H1 (cell line): ENCODE data around the gene IL26. TPM values are rescaled to one million over a fixed set of nuclear protein-coding genes. Genes with fewer than 3 reads are reported as not detected.

ENCODE experiments used
- CHD1 ChIP-seq: IDR thresholded peaks from 2 replicates; pipeline ENCODE4 v1.6.1; 2012; ENCODE audit warnings: low read depth, low read length, improper control_type of control experiment
- FOSL1 ChIP-seq: IDR thresholded peaks from 2 replicates; pipeline ENCODE4 v1.6.1; 2011; ENCODE audit warnings: mild to moderate bottlenecking, low read depth, low read length, moderate library complexity; ENCODE audit not compliant: insufficient read depth
- JUN ChIP-seq: IDR thresholded peaks from 2 replicates; pipeline ENCODE4 v1.6.1; 2011; ENCODE audit warnings: low read depth, mild to moderate bottlenecking, improper control_type of control experiment, low read length
- NANOG ChIP-seq: IDR thresholded peaks from 2 replicates; pipeline ENCODE4 v1.6.1; 2011; ENCODE audit warnings: low read length, low read depth, mild to moderate bottlenecking, inconsistent platforms; ENCODE audit not compliant: insufficient read depth, poor library complexity, severe bottlenecking
- NRF1 ChIP-seq: IDR thresholded peaks from 2 replicates; pipeline ENCODE4 v1.6.1; 2011; ENCODE audit warnings: mild to moderate bottlenecking, low read depth, low read length, improper control_type of control experiment
- PHF8 ChIP-seq: fragments of 200-600 bp; sonication (generic); conservative IDR thresholded peaks from 2 replicates; pipeline ENCODE4 v1.7.1; 2012; ENCODE audit warnings: low read depth, mild to moderate bottlenecking, inconsistent platforms, low read length, moderate library complexity
- SP2 ChIP-seq: IDR thresholded peaks from 2 replicates; pipeline ENCODE4 v1.6.1; 2012; ENCODE audit warnings: mild to moderate bottlenecking, low read length, inconsistent platforms
- TBP ChIP-seq: IDR thresholded peaks from 2 replicates; pipeline ENCODE4 v1.6.1; 2011; ENCODE audit warnings: low read depth, low read length, improper control_type of control experiment
- ZNF274 ChIP-seq: IDR thresholded peaks from 2 replicates; pipeline ENCODE4 v1.7.0; 2012; ENCODE audit warnings: low read length, borderline replicate concordance; ENCODE audit errors: extremely low read depth
- polyA plus RNA-seq, 7 experiments: library from polyadenylated mRNA; depleted of rRNA in 3 of 7; stranded (reverse) in 5 of 7; unstranded in 2 of 7; fragments of >200 nt in 5 of 7; fragments of 200-250 nt in 2 of 7; gene quantifications; 1 replicate in 5 of 7; 2 replicates in 1 of 7; 4 replicates in 1 of 7; pipeline versions ENCODE4 v1.2.1 to v1.2.3, GENCODE V29; 2011 to 2013; ENCODE audit warnings: missing spikeins in 2 of 7, mixed read lengths in 2 of 7
- total RNA-seq: library from RNA; stranded (reverse); fragmentation: NEBNext Ultra II Directional; extraction: Animal tissue kit (Norgen Biotek cat#: 25700); gene quantifications from 2 replicates; pipeline ENCODE4 v1.2.1, GENCODE V29; 2021
- TF ChIP-seq, protein P1 (sequence below): fragments of 300-600 bp; sonication (generic); IDR thresholded peaks from 2 replicates; pipeline ENCODE4 v1.7.1; 2012; ENCODE audit warnings: low read length, moderate library complexity, mild to moderate bottlenecking, inconsistent platforms; ENCODE audit not compliant: insufficient replicate concordance

The IL26 gene
- total and polyA plus RNA-seq, 2 of the 8 experiments (the other 6 are each of a cell fraction or from before 2014, with no cell fraction given): not detected

DNA sequence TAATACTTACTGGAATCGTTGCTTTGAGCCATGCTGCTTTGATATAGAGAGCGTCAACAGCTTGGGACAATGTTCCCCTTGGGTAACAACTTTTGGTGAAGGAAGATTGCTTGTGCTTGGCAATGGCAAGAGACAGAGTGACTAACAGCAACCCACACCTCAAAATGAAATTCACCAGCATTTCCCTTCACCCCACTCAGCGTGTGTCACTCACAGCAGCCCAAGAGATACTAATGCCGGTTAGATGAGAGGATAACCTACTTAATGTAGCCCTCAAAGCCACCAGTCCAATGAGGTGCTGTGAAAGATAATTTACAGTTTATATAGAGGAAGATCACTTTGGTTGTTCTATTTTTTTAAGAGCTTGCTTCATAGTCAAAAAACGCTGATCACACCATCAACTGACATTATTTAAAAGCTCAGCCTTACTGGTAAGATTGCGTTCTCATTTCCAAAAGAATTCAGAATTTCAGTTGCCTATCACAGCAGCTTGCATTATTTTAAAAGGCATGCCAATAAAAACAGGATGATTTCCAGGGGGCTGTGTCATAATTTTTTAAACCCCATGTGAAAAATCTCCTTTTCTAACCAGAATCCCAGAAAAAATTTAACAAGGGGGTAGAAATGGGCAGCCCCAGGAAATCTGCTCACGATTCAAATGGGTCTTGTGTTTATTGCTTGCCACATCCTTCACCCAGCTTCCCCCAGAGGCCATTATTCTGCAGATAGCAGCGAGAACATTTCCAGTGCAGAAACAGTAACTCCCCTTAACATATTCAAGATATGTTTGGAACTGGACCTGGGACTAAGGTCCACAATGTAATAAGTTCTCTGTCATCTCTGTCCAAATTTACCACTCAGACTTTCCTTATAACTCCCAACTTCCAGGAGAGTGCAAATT, at the start of gene IL26 (continued):
- TF ChIP-seq ZNF274: no peak
- no peak for TF ChIP-seq TBP
- TF ChIP-seq PHF8: no peak
- no peak for TF ChIP-seq NANOG
- TF ChIP-seq CHD1: no peak
- TF ChIP-seq NRF1: no peak
- TF ChIP-seq JUN: no peak
- TF ChIP-seq SP2: no peak
- TF ChIP-seq FOSL1: no peak
- TF ChIP-seq, protein P1, sequence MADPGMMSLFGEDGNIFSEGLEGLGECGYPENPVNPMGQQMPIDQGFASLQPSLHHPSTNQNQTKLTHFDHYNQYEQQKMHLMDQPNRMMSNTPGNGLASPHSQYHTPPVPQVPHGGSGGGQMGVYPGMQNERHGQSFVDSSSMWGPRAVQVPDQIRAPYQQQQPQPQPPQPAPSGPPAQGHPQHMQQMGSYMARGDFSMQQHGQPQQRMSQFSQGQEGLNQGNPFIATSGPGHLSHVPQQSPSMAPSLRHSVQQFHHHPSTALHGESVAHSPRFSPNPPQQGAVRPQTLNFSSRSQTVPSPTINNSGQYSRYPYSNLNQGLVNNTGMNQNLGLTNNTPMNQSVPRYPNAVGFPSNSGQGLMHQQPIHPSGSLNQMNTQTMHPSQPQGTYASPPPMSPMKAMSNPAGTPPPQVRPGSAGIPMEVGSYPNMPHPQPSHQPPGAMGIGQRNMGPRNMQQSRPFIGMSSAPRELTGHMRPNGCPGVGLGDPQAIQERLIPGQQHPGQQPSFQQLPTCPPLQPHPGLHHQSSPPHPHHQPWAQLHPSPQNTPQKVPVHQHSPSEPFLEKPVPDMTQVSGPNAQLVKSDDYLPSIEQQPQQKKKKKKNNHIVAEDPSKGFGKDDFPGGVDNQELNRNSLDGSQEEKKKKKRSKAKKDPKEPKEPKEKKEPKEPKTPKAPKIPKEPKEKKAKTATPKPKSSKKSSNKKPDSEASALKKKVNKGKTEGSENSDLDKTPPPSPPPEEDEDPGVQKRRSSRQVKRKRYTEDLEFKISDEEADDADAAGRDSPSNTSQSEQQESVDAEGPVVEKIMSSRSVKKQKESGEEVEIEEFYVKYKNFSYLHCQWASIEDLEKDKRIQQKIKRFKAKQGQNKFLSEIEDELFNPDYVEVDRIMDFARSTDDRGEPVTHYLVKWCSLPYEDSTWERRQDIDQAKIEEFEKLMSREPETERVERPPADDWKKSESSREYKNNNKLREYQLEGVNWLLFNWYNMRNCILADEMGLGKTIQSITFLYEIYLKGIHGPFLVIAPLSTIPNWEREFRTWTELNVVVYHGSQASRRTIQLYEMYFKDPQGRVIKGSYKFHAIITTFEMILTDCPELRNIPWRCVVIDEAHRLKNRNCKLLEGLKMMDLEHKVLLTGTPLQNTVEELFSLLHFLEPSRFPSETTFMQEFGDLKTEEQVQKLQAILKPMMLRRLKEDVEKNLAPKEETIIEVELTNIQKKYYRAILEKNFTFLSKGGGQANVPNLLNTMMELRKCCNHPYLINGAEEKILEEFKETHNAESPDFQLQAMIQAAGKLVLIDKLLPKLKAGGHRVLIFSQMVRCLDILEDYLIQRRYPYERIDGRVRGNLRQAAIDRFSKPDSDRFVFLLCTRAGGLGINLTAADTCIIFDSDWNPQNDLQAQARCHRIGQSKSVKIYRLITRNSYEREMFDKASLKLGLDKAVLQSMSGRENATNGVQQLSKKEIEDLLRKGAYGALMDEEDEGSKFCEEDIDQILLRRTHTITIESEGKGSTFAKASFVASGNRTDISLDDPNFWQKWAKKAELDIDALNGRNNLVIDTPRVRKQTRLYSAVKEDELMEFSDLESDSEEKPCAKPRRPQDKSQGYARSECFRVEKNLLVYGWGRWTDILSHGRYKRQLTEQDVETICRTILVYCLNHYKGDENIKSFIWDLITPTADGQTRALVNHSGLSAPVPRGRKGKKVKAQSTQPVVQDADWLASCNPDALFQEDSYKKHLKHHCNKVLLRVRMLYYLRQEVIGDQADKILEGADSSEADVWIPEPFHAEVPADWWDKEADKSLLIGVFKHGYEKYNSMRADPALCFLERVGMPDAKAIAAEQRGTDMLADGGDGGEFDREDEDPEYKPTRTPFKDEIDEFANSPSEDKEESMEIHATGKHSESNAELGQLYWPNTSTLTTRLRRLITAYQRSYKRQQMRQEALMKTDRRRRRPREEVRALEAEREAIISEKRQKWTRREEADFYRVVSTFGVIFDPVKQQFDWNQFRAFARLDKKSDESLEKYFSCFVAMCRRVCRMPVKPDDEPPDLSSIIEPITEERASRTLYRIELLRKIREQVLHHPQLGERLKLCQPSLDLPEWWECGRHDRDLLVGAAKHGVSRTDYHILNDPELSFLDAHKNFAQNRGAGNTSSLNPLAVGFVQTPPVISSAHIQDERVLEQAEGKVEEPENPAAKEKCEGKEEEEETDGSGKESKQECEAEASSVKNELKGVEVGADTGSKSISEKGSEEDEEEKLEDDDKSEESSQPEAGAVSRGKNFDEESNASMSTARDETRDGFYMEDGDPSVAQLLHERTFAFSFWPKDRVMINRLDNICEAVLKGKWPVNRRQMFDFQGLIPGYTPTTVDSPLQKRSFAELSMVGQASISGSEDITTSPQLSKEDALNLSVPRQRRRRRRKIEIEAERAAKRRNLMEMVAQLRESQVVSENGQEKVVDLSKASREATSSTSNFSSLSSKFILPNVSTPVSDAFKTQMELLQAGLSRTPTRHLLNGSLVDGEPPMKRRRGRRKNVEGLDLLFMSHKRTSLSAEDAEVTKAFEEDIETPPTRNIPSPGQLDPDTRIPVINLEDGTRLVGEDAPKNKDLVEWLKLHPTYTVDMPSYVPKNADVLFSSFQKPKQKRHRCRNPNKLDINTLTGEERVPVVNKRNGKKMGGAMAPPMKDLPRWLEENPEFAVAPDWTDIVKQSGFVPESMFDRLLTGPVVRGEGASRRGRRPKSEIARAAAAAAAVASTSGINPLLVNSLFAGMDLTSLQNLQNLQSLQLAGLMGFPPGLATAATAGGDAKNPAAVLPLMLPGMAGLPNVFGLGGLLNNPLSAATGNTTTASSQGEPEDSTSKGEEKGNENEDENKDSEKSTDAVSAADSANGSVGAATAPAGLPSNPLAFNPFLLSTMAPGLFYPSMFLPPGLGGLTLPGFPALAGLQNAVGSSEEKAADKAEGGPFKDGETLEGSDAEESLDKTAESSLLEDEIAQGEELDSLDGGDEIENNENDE: no peak
- TF ChIP-seq, all 59 proteins: peak for 0
